ENCODE results near the gene POTEJ.
"Not testable (repeated sequence)": the region's sequence is repeated elsewhere in the genome, so short reads cannot be mapped to it uniquely, and the experiment has no call there.

The POTEJ gene

GRCh38 chr2:130601648-130602302 is 9.5 kb upstream of the POTEJ start:
- DNase-seq (ENCODE audit: low spot score) = not testable (repeated sequence)

GRCh38 chr2:130608276-130609001 is 2.8 kb upstream of the POTEJ start:
- not testable (repeated sequence) for DNase-seq (ENCODE audit: low spot score)

GRCh38 chr2:130609002-130609920 is 2.0 kb upstream of the POTEJ start:
- not testable (repeated sequence) for DNase-seq (ENCODE audit: low spot score)

- not testable (repeated sequence) for DNase-seq (ENCODE audit: low spot score)
Measured at GRCh38 chr2:130610486-130610885, 754 bp upstream of the POTEJ start.

GRCh38 chr2:130628784-130629475 is 17.7 kb downstream of the POTEJ start:
- DNase-seq (ENCODE audit: low spot score) = not testable (repeated sequence)

GRCh38 chr2:130638973-130639372 is 27.7 kb downstream of the POTEJ start:
- DNase-seq (ENCODE audit: low spot score) = not testable (repeated sequence)

GRCh38 chr2:130641688-130642087 is 30.4 kb downstream of the POTEJ start:
- DNase-seq (ENCODE audit: low spot score) = not testable (repeated sequence)

GRCh38 chr2:130649285-130649684 is 38.0 kb downstream of the POTEJ start:
- DNase-seq (ENCODE audit: low spot score) = not testable (repeated sequence)

GRCh38 chr2:130664506-130664905 is 53.3 kb downstream of the POTEJ start:
- DNase-seq (ENCODE audit: low spot score) = not testable (repeated sequence)

GRCh38 chr2:130665596-130665995 is 54.4 kb downstream of the POTEJ start:
- not testable (repeated sequence) for DNase-seq (ENCODE audit: low spot score)

GRCh38 chr2:130667516-130667915 is 56.3 kb downstream of the POTEJ start:
- not testable (repeated sequence) for DNase-seq (ENCODE audit: low spot score)

- DNase-seq (ENCODE audit: low spot score) = not testable (repeated sequence)
Measured at GRCh38 chr2:130670026-130670745, 58.9 kb downstream of the POTEJ start.

- DNase-seq (ENCODE audit: low spot score) = not testable (repeated sequence)
Measured at GRCh38 chr2:130692041-130692770, 81.0 kb downstream of the POTEJ start.

GRCh38 chr2:130693474-130693873 is 82.2 kb downstream of the POTEJ start:
- DNase-seq (ENCODE audit: low spot score) = peak; percentile 32

- DNase-seq (ENCODE audit: low spot score) = not testable (repeated sequence)
Measured at GRCh38 chr2:130703250-130703649, 92.0 kb downstream of the POTEJ start.
